Sigmoid colon (tissue), 4 donors: ENCODE data around the gene GLP2R.

Source experiments
- EP300 ChIP-seq, 4 donors: sonication (generic); formaldehyde crosslinking; IDR thresholded peaks; one replicate each; pipeline ENCODE4 v1.6.1; 2017; ENCODE audit warnings: antibody characterized with exemption in 4 of 4
- POLR2A ChIP-seq, 2 donors: fragments of 450-650 bp; IDR thresholded peaks; one replicate each; pipeline ENCODE4 v1.6.1; 2016; ENCODE audit warnings: antibody characterized with exemption in 2 of 2, mild to moderate bottlenecking in 2 of 2, moderate library complexity in 2 of 2
- POLR2AphosphoS5 ChIP-seq, 4 donors: sonication (generic); formaldehyde crosslinking; IDR thresholded peaks; one replicate each; pipeline ENCODE4 v1.6.1; 2017; ENCODE audit warnings: antibody characterized with exemption in 4 of 4
- TF ChIP-seq, protein P1 (sequence below), 4 experiments: fragments of 450-650 bp in 3 of 4; fragments of 200-600 bp in 1 of 4; IDR thresholded peaks; one replicate each; pipeline ENCODE4 v1.5.1; 2016 to 2019; ENCODE audit warnings: antibody characterized with exemption in 4 of 4, mild to moderate bottlenecking in 3 of 4, moderate library complexity in 2 of 4

DNA sequence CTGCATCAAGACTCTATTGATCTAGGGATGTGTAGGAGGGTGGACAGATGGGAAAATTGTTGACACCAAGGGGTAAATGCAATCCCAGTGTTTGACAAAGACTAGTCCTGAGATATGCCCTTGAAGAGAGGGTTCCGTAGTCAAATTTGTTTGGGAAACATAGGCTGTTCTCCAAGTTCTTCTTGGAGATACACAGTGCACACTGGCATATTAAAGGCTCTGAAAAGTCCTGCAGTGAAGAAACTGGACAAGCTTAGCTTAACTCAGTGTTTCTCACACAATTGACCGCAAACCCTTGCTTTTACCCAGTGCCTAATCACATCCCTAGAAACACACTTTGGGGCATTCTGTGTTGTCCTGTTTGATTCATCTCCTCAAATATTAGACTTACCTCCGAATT, 45.2 kb upstream of the GLP2R start:
- TF ChIP-seq, protein P1, sequence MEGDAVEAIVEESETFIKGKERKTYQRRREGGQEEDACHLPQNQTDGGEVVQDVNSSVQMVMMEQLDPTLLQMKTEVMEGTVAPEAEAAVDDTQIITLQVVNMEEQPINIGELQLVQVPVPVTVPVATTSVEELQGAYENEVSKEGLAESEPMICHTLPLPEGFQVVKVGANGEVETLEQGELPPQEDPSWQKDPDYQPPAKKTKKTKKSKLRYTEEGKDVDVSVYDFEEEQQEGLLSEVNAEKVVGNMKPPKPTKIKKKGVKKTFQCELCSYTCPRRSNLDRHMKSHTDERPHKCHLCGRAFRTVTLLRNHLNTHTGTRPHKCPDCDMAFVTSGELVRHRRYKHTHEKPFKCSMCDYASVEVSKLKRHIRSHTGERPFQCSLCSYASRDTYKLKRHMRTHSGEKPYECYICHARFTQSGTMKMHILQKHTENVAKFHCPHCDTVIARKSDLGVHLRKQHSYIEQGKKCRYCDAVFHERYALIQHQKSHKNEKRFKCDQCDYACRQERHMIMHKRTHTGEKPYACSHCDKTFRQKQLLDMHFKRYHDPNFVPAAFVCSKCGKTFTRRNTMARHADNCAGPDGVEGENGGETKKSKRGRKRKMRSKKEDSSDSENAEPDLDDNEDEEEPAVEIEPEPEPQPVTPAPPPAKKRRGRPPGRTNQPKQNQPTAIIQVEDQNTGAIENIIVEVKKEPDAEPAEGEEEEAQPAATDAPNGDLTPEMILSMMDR (IDR thresholded peaks at IDR 0.05) = no peak
- TF ChIP-seq POLR2A (IDR thresholded peaks at IDR 0.05) (no peak), POLR2AphosphoS5 (IDR thresholded peaks at IDR 0.05) (no peak), EP300 (IDR thresholded peaks at IDR 0.05) (no peak)
